HUES64 (cell line): ENCODE measurements around the gene MMP17.
A peak's percentile ranks its signal among the peaks of the same experiment; 100 is the strongest.

ENCODE experiments used
- H3K27ac ChIP-seq: 2 replicates; pipeline ENCODE4 v1.7.0; 2013; ENCODE audit warnings: low read depth, low read length, inconsistent platforms
- H3K27me3 ChIP-seq: 2 replicates; pipeline ENCODE4 v1.6.1; 2013; ENCODE audit warnings: mild to moderate bottlenecking, low read length; ENCODE audit not compliant: insufficient read depth
- H3K36me3 ChIP-seq: 2 replicates; pipeline ENCODE4 v1.6.1; 2013; ENCODE audit warnings: mild to moderate bottlenecking, low read length; ENCODE audit not compliant: insufficient read depth
- H3K4me1 ChIP-seq: 2 replicates; pipeline ENCODE4 v1.6.1; 2013; ENCODE audit warnings: mild to moderate bottlenecking, low read length, moderate library complexity; ENCODE audit not compliant: insufficient read depth
- H3K4me3 ChIP-seq: 2 replicates; pipeline ENCODE4 v1.5.1; 2013; ENCODE audit warnings: mild to moderate bottlenecking, low read length, moderate library complexity
- H3K9ac ChIP-seq: 2 replicates; pipeline ENCODE4 v1.6.1; 2013; ENCODE audit warnings: mild to moderate bottlenecking, low read depth, low read length
- H3K9me3 ChIP-seq: 2 replicates; pipeline ENCODE4 v1.6.1; 2013; ENCODE audit warnings: low read depth, low read length; ENCODE audit not compliant: insufficient read depth
- WGBS: fragments of 150-250, 120-280 bp; methylation state at CpG from one replicate; pipeline ENCODE4 v1.1.7; 2013; ENCODE audit warnings: missing lambda C conversion rate; 5-methylcytosine and 5-hydroxymethylcytosine counted together

The MMP17 gene

GRCh38 chr12:131818821-131819585, 9.2 kb upstream of the MMP17 start:
- H3K36me3 ChIP-seq, result no peaks in the 10 kb centered on the region
- WGBS, result 92% methylated on average over 30 of the region's 30 CpGs

GRCh38 chr12:131824450-131824849, 3.7 kb upstream of the MMP17 start:
- Histone ChIP-seq H3K4me3 (no peak overlapping the region), H3K27ac (no peak overlapping the region), H3K4me1 (no peaks in the 10 kb centered on the region), H3K27me3 (peaks cover 15% of the 10 kb centered on the region), H3K9ac (no peak overlapping the region), H3K9me3 (no peaks in the 10 kb centered on the region), H3K36me3 (no peaks in the 10 kb centered on the region)
- WGBS, result 91% methylated on average over 6 of the region's 6 CpGs

More at GRCh38 chr12:131818821-131819585, 9.2 kb upstream of the MMP17 start:
- H3K27ac ChIP-seq, result no peak overlapping the region
- H3K9ac ChIP-seq, result no peak overlapping the region
- H3K27me3 ChIP-seq, result no peaks in the 10 kb centered on the region
- H3K4me1 ChIP-seq, result no peaks in the 10 kb centered on the region
- H3K4me3 ChIP-seq, result no peak overlapping the region
- H3K9me3 ChIP-seq, result no peaks in the 10 kb centered on the region

- H3K9me3 ChIP-seq, result no peaks in the 10 kb centered on the region
- no peak overlapping the region for H3K9ac ChIP-seq
- H3K4me3 ChIP-seq, result no peak overlapping the region
- 93% methylated on average over 18 of the region's 18 CpGs for WGBS
- no peaks in the 10 kb centered on the region for H3K36me3 ChIP-seq
- no peaks in the 10 kb centered on the region for H3K4me1 ChIP-seq
- H3K27me3 ChIP-seq, result peaks cover 24% of the 10 kb centered on the region
- no peak overlapping the region for H3K27ac ChIP-seq
Measured at GRCh38 chr12:131825146-131825892, 2.9 kb upstream of the MMP17 start.

GRCh38 chr12:131826097-131826928, 1.9 kb upstream of the MMP17 start:
- no peak overlapping the region for H3K9ac ChIP-seq
- H3K27me3 ChIP-seq, result peaks cover 34% of the 10 kb centered on the region
- 92% methylated on average over 23 of the region's 23 CpGs for WGBS

GRCh38 chr12:131828671-131829355, 620 bp downstream of the MMP17 start:
- Histone ChIP-seq H3K36me3 (no peaks in the 10 kb centered on the region), H3K9ac (peak overlapping the region; percentile 52; the same call in 1 of the 2 replicates), H3K27me3 (peaks cover 37% of the 10 kb centered on the region), H3K9me3 (no peaks in the 10 kb centered on the region), H3K4me1 (no peaks in the 10 kb centered on the region), H3K4me3 (peak overlapping the region; percentile 62), H3K27ac (no peak overlapping the region)
- 2% methylated on average over 64 of the region's 64 CpGs for WGBS

More at GRCh38 chr12:131826097-131826928, 1.9 kb upstream of the MMP17 start:
- no peak overlapping the region for H3K4me3 ChIP-seq
- no peaks in the 10 kb centered on the region for H3K4me1 ChIP-seq
- no peak overlapping the region for H3K27ac ChIP-seq
- H3K9me3 ChIP-seq, result no peaks in the 10 kb centered on the region
- no peaks in the 10 kb centered on the region for H3K36me3 ChIP-seq

- H3K4me1 ChIP-seq, result no peaks in the 10 kb centered on the region
- H3K27ac ChIP-seq, result no peak overlapping the region
- H3K9ac ChIP-seq, result 0 out of 2 replicates have a peak overlapping the region, but pooled peaks have one; percentile 67
- no peaks in the 10 kb centered on the region for H3K36me3 ChIP-seq
- H3K27me3 ChIP-seq, result peaks cover 37% of the 10 kb centered on the region
- WGBS, result 4% methylated on average over 27 of the region's 27 CpGs
- H3K4me3 ChIP-seq, result peak overlapping the region; percentile 62
- H3K9me3 ChIP-seq, result no peaks in the 10 kb centered on the region
Measured at GRCh38 chr12:131829356-131829747, 1.2 kb downstream of the MMP17 start.

- Histone ChIP-seq H3K4me1 (no peaks in the 10 kb centered on the region), H3K27ac (no peak overlapping the region; the same call in 1 of the 2 replicates), H3K27me3 (peaks cover 37% of the 10 kb centered on the region), H3K36me3 (no peaks in the 10 kb centered on the region), H3K9ac (peak overlapping the region; percentile 67), H3K4me3 (peak overlapping the region; percentile 62), H3K9me3 (no peaks in the 10 kb centered on the region)
- 7% methylated on average over 28 of the region's 28 CpGs for WGBS
Measured at GRCh38 chr12:131829791-131830334, 1.7 kb downstream of the MMP17 start.

GRCh38 chr12:131830335-131830913, 2.2 kb downstream of the MMP17 start:
- peaks cover 37% of the 10 kb centered on the region for H3K27me3 ChIP-seq

GRCh38 chr12:131830914-131831571, 2.9 kb downstream of the MMP17 start:
- Histone ChIP-seq H3K27ac (no peak overlapping the region), H3K4me1 (no peaks in the 10 kb centered on the region), H3K9me3 (no peaks in the 10 kb centered on the region), H3K4me3 (peak overlapping the region; percentile 62), H3K27me3 (peaks cover 37% of the 10 kb centered on the region), H3K9ac (peak overlapping the region; percentile 67), H3K36me3 (no peaks in the 10 kb centered on the region)
- WGBS, result 13% methylated on average over 33 of the region's 33 CpGs

More at GRCh38 chr12:131830335-131830913, 2.2 kb downstream of the MMP17 start:
- peak overlapping the region; percentile 62 for H3K4me3 ChIP-seq
- H3K36me3 ChIP-seq, result no peaks in the 10 kb centered on the region
- H3K9me3 ChIP-seq, result no peaks in the 10 kb centered on the region
- H3K9ac ChIP-seq, result peak overlapping the region; percentile 67
- no peaks in the 10 kb centered on the region for H3K4me1 ChIP-seq
- peak overlapping the region; percentile 49; the same call in 1 of the 2 replicates for H3K27ac ChIP-seq
- under 1% methylated on average over 50 of the region's 50 CpGs for WGBS
